Stomach (tissue), 9 donors: ENCODE results near the gene OR6F1. TPM values are rescaled to one million over a fixed set of nuclear protein-coding genes. Genes with fewer than 3 reads are reported as not detected.

Source experiments
- DNase-seq, 2 donors: peaks; one replicate each; pipeline versions ENCODE4 v3.0.0 to v3.0.0-alpha.2; 2013 to 2019
- H3K27ac ChIP-seq, 5 donors: fragments of 200-600 bp in 4 of 5; sonication (generic) in 4 of 5; one replicate each; pipeline ENCODE4 v1.5.1; 2013 to 2019; ENCODE audit warnings: mild to moderate bottlenecking in 1 of 5, moderate library complexity in 1 of 5
- H3K27me3 ChIP-seq, 3 donors: fragments of 200-600 bp; sonication (generic); one replicate each; pipeline ENCODE4 v1.5.1; 2017 to 2019; ENCODE audit warnings: mixed run types in 1 of 3
- H3K36me3 ChIP-seq, 4 donors: fragments of 200-600 bp; sonication (generic); 1 replicate in 3 of 4; 2 replicates in 1 of 4; pipeline ENCODE4 v1.5.1; 2016 to 2019
- H3K4me1 ChIP-seq, 4 donors: fragments of 200-600 bp; sonication (generic); one replicate each; pipeline ENCODE4 v1.5.1; 2016 to 2019
- H3K4me3 ChIP-seq, 4 donors: fragments of 200-600 bp; sonication (generic) in 3 of 4; one replicate each; pipeline ENCODE4 v1.5.1; 2016 to 2019; ENCODE audit warnings: mild to moderate bottlenecking in 1 of 4
- H3K9me3 ChIP-seq, 4 donors: fragments of 200-600 bp; sonication (generic); one replicate each; pipeline ENCODE4 v1.5.1; 2016 to 2019
- CTCF ChIP-seq, 7 experiments: fragments of 450-650 bp in 4 of 7; fragments of 200-600 bp in 3 of 7; sonication (generic) in 3 of 7; IDR thresholded peaks; one replicate each; pipeline ENCODE4 v1.5.1; 2016 to 2019; ENCODE audit warnings: antibody characterized with exemption in 7 of 7, control low read depth in 2 of 7, mild to moderate bottlenecking in 1 of 7
- EP300 ChIP-seq: sonication (generic); formaldehyde crosslinking; IDR thresholded peaks from one replicate; pipeline ENCODE4 v1.6.1; 2017; ENCODE audit warnings: antibody characterized with exemption
- POLR2A ChIP-seq, 4 donors: fragments of 450-650 bp; IDR thresholded peaks; one replicate each; pipeline ENCODE4 v1.6.1; 2016; ENCODE audit warnings: antibody characterized with exemption in 4 of 4, control low read depth in 2 of 4, mild to moderate bottlenecking in 1 of 4, moderate library complexity in 1 of 4
- POLR2AphosphoS5 ChIP-seq, 3 donors: sonication (generic); formaldehyde crosslinking; IDR thresholded peaks; one replicate each; pipeline ENCODE4 v1.6.1; 2016; ENCODE audit warnings: antibody characterized with exemption in 3 of 3
- WGBS, 5 donors: extraction: QIAGEN DNeasy Blood & Tissue Kit in 3 of 5; methylation state at CpG; one replicate each; pipeline versions ENCODE4 v1.1.5 to v1.1.7; 2013 to 2018; 5-methylcytosine and 5-hydroxymethylcytosine counted together
- intact Hi-C: fragments of 100-400 bp; cut with DNase I; formaldehyde crosslinking; loops from one replicate; pipeline ENCODE4 v1.15.1; 2023; ENCODE audit warnings: low total_unique reads
- polyA plus RNA-seq, 3 donors: library from polyadenylated mRNA; stranded (reverse); fragments of 200-250 nt; gene quantifications; one replicate each; pipeline ENCODE4 v1.2.3, GENCODE V29; 2013
- total RNA-seq, 5 donors: library from RNA; depleted of rRNA; stranded (reverse); fragments of >200 nt; gene quantifications; one replicate each; pipeline versions ENCODE4 v1.1.0 to v1.2.3, GENCODE V29; 2014 to 2016
- donor health status: healthy with polysubstance abuse.
- donor health status: Bipolar disorder and iron deficiency.
- donor health status: healthy.

The OR6F1 gene
- total and polyA plus RNA-seq, 8 donors = not detected

- intact Hi-C loops = no loop called here
- Histone ChIP-seq H3K9me3 (peaks cover 0 to 7% (median 0%) of the 10 kb centered on the region in 4 donors), H3K4me3 (no peak overlapping the region), H3K36me3 (no peaks in the 10 kb centered on the region), H3K4me1 (no peaks in the 10 kb centered on the region), H3K27ac (no peak overlapping the region), H3K27me3 (no peaks in the 10 kb centered on the region)
- TF ChIP-seq EP300 (no peak), CTCF (IDR thresholded peaks at IDR 0.05) (peak in 3 of 7 experiments; percentile 35 to 47 (median 38)), POLR2A (IDR thresholded peaks at IDR 0.05) (no peak)
- 31 to 37% (median 35%) methylated on average over 7 of the region's 7 CpGs for WGBS, 5 donors
- peak; percentile 42 to 70 for DNase-seq
Observed at GRCh38 chr1:247681288-247681897, 35.1 kb downstream of the OR6F1 start.

- intact Hi-C loops = no loop called here
- no peak overlapping the region for H3K27ac ChIP-seq
- peaks cover 0 to 7% (median 0%) of the 10 kb centered on the region in 4 donors for H3K9me3 ChIP-seq
- WGBS, 5 donors = 69 to 79% (median 71%) methylated on average over 4 of the region's 4 CpGs
- H3K4me3 ChIP-seq = no peak overlapping the region
- H3K4me1 ChIP-seq = no peaks in the 10 kb centered on the region
- no peak for TF ChIP-seq CTCF (IDR thresholded peaks at IDR 0.05)
- no peak for DNase-seq
- no peaks in the 10 kb centered on the region for H3K36me3 ChIP-seq
- H3K27me3 ChIP-seq = no peaks in the 10 kb centered on the region
Observed at GRCh38 chr1:247680171-247680570, 36.3 kb downstream of the OR6F1 start.

DNA sequence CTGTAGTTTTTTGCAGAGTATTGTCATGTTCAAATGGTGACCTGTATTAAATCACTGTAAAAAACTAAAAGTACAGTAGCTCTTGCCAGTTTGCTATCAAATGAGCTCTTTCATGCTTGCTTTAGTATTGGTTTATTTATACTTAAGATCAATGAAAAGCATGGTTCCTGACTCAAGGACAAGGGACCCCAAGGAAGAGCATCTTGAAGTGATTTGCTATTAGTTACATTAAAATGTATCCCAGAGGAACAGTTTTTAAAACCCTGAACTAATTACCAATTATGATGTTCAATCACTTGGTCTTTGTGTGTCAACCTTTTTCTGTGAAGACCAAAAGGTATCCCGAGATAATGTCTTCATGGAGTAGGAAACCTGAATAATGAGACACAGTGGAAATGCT lies 36.8 kb downstream of the OR6F1 start, which contains the start of gene OR13G1:
TSS of gene OR13G1 (minus strand) at position 101 of the 400 bp plus-strand sequence. CDS start 6,698 bp downstream, outside the sequence.
- Histone ChIP-seq H3K36me3 (no peaks in the 10 kb centered on the region), H3K27me3 (no peaks in the 10 kb centered on the region), H3K4me1 (no peaks in the 10 kb centered on the region), H3K27ac (no peak within 1 kb of the TSS), H3K4me3 (no peak within 1 kb of the TSS), H3K9me3 (peaks cover 0 to 7% (median 0%) of the 10 kb centered on the region in 4 donors)
- intact Hi-C loops = no loop called here
- 68 to 87% (median 79%) methylated on average over 1 of the region's 1 CpG for WGBS, 5 donors
- no peak for TF ChIP-seq CTCF (IDR thresholded peaks at IDR 0.05)
- TF ChIP-seq POLR2A (IDR thresholded peaks at IDR 0.05) = no peak
- TF ChIP-seq EP300 = no peak
- TF ChIP-seq POLR2AphosphoS5 (IDR thresholded peaks at IDR 0.05) = no peak
- DNase-seq = no peak

DNA sequence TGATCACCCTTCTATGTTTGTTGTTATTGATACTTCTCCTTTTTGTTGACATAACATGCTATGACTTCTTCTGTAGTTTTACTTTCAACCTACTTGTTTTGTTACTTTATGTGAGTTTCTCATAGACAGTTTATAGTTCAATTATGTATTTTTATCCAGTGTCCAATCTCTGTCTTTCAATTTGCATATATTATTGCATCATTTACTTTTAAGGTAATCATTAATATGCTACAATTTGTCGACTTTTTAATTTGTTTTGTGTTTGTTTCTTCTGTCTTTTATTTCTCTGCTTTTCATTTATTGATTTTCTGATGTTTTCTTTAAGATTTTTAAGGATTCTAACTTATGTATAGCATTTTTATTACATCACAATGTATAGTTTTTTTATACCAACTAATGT lies 47.2 kb downstream of the OR6F1 start:
- peaks cover 0 to 6% (median 4%) of the 10 kb centered on the region in 4 donors for H3K9me3 ChIP-seq
- no peaks in the 10 kb centered on the region for H3K4me1 ChIP-seq
- H3K27ac ChIP-seq = no peak overlapping the region
- no peak for DNase-seq
- H3K36me3 ChIP-seq = no peaks in the 10 kb centered on the region
- 33 to 59% (median 39%) methylated on average over 1 of the region's 1 CpG for WGBS, 5 donors
- no peak overlapping the region for H3K4me3 ChIP-seq
- no peaks in the 10 kb centered on the region for H3K27me3 ChIP-seq
- TF ChIP-seq CTCF (IDR thresholded peaks at IDR 0.05) (no peak), EP300 (no peak), POLR2A (IDR thresholded peaks at IDR 0.05) (no peak), POLR2AphosphoS5 (IDR thresholded peaks at IDR 0.05) (no peak)
- intact Hi-C loops = no loop called here

Other genes with a start within 250 kb of the OR6F1 start
- not detected for gene OR2C3, start 180.2 kb downstream of the OR6F1 start, total RNA-seq
- not detected for gene OR2C3, start 180.2 kb downstream of the OR6F1 start, polyA plus RNA-seq
- gene GCSAML, start 167.5 kb downstream of the OR6F1 start, total RNA-seq = under 1 TPM in 2 of 5 donors, not detected in 3; 0.14 to 0.18 TPM
- 1 to 10 TPM in 1 of 3 donors, under 1 TPM in 2; 0.08 to 2.1 (median 0.68) TPM for gene GCSAML, start 167.5 kb downstream of the OR6F1 start, polyA plus RNA-seq
- not detected for gene OR2G2, start 128.3 kb downstream of the OR6F1 start, total RNA-seq
- not detected for gene OR2G2, start 128.3 kb downstream of the OR6F1 start, polyA plus RNA-seq
- gene OR2G3, start 111.1 kb downstream of the OR6F1 start, total RNA-seq = not detected
- not detected for gene OR2G3, start 111.1 kb downstream of the OR6F1 start, polyA plus RNA-seq
- not detected for gene OR13G1, start 36.9 kb downstream of the OR6F1 start, total RNA-seq
- gene OR13G1, start 36.9 kb downstream of the OR6F1 start, polyA plus RNA-seq = not detected
- gene OR14K1, start 22.0 kb upstream of the OR6F1 start, total RNA-seq = not detected
- gene OR14K1, start 22.0 kb upstream of the OR6F1 start, polyA plus RNA-seq = not detected
- gene OR14A2, start 31.5 kb upstream of the OR6F1 start, total RNA-seq = not detected
- gene OR14A2, start 31.5 kb upstream of the OR6F1 start, polyA plus RNA-seq = not detected
- gene OR1C1, start 43.9 kb upstream of the OR6F1 start, total RNA-seq = not detected
- gene OR1C1, start 43.9 kb upstream of the OR6F1 start, polyA plus RNA-seq = not detected
- not detected for gene OR14A16, start 107.5 kb upstream of the OR6F1 start, total RNA-seq
- not detected for gene OR14A16, start 107.5 kb upstream of the OR6F1 start, polyA plus RNA-seq
- gene OR11L1, start 125.2 kb upstream of the OR6F1 start, total RNA-seq = not detected
- not detected for gene OR11L1, start 125.2 kb upstream of the OR6F1 start, polyA plus RNA-seq
- gene TRIM58, start 140.5 kb upstream of the OR6F1 start, total RNA-seq = 1 to 10 TPM in 2 of 5 donors, under 1 TPM in 1, not detected in 2; under 0.01 to 2.0 (median 1.2) TPM
- under 1 TPM in 2 of 3 donors, not detected in 1; 0.10 to 0.19 TPM for gene TRIM58, start 140.5 kb upstream of the OR6F1 start, polyA plus RNA-seq
- under 1 TPM in 1 of 5 donors, not detected in 4; 0.92 TPM for gene OR2W3, start 178.9 kb upstream of the OR6F1 start, total RNA-seq
- under 1 TPM in 1 of 3 donors, not detected in 2; 0.13 TPM for gene OR2W3, start 178.9 kb upstream of the OR6F1 start, polyA plus RNA-seq
- gene OR2T8, start 203.6 kb upstream of the OR6F1 start, total RNA-seq = not detected
- gene OR2T8, start 203.6 kb upstream of the OR6F1 start, polyA plus RNA-seq = not detected
- 10 to 100 TPM in 1 of 5 donors, not detected in 4; 10.5 TPM for gene OR2AJ1, start 208.2 kb upstream of the OR6F1 start, total RNA-seq
- not detected for gene OR2AJ1, start 208.2 kb upstream of the OR6F1 start, polyA plus RNA-seq
- gene OR2L8, start 232.2 kb upstream of the OR6F1 start, total RNA-seq = not detected
- gene OR2L8, start 232.2 kb upstream of the OR6F1 start, polyA plus RNA-seq = not detected
- gene OR2AK2, start 248.6 kb upstream of the OR6F1 start, total RNA-seq = not detected
- gene OR2AK2, start 248.6 kb upstream of the OR6F1 start, polyA plus RNA-seq = not detected